Measurements from ENCODE around the gene PPFIA4.

The PPFIA4 gene

DNA sequence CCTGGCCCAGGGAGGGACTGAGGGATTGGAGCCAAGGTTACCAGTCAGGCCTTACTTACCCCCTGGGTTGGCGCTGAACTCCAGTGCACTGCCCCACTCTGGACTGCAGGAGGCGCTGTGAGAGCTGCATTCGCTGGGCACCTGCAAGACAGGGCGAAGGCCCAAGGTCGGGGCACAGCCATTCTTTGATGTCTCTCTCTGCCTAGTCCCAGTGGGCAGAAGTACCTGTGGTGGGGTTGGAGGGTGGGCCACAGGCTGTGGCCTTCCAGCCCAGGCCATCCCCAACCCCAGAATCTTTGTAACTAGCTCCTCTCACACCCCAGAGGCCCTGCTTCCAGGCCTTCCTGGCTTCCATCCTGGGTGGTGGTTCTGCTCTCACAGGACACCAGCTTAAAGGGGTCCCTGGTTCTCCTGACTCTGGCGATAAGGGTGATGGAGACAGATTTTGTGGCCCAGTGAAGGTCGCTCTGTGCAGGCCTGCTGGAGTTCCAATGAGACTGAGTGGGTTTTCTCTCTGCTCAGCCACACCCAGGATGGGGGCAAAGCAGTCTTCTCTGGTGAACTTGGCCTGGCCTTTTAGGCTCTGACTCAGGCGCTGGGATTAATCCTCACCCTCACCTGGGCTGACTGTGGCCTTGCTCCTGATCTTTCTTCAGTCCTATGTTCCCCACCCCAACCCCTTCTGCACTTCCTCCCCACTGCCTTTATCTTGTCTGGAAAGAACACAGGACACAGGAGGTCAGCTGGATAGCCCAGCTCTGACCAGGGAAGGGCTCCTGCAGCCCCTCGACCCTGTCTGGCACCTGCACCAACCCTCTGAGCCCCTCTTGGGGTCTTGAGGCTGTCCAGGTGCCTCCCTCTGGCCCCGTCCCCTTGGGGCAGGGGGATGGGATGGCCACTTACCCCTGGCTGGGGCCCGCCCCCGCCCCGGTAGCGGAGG, 58.6 kb downstream of the PPFIA4 start:
- DNase-seq (ENCODE audit: low spot score) = no peak

DNA sequence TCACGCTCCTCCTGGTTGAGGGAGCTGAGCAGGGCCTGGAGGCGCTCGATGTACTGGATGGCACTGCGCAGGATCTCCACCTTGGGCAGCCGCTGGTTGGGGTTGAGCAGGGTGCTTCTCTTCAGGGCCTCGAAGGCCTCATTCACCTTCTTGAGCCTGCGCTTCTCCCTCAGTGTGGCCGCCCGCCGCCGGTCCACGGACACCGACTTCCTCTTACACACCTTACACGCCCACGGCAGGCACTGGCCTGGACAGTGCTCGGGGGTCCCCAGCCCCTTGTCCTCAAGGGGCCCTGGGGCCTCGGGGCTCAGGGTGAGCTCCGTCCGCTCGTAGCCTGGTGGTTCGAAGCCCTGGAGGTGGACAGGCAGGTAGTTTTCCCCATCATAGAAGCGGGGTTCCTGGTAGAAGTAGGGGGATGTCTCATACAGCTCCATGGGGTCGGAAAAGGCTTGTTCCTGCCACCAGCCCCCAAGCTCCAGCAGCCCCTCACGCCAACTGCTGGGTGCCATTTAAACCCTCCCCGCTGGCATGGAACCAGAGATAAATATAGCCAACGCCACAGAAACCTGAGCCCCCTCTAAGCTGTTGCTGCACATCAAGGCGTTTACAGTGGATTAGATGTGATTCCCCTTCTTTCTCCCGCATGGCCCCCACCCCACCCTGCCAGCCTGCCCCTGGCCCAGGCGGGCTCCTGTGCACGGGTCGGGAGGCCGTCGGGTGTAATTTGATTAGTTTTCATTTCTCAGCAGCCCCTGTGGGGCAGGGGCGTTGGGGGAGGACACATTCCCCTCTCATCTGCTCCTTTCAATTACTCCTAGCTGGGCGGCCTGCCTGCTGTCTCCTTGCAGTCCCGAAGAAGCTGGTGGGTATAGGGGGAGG, 59.5 kb downstream of the PPFIA4 start, which contains the start of gene MYOG:
Gene MYOG (minus strand): TSS at position 485 of the 879 bp plus-strand sequence. CDS start 51 bp downstream, at position 434.
- no peak for DNase-seq (ENCODE audit: low spot score)

DNA sequence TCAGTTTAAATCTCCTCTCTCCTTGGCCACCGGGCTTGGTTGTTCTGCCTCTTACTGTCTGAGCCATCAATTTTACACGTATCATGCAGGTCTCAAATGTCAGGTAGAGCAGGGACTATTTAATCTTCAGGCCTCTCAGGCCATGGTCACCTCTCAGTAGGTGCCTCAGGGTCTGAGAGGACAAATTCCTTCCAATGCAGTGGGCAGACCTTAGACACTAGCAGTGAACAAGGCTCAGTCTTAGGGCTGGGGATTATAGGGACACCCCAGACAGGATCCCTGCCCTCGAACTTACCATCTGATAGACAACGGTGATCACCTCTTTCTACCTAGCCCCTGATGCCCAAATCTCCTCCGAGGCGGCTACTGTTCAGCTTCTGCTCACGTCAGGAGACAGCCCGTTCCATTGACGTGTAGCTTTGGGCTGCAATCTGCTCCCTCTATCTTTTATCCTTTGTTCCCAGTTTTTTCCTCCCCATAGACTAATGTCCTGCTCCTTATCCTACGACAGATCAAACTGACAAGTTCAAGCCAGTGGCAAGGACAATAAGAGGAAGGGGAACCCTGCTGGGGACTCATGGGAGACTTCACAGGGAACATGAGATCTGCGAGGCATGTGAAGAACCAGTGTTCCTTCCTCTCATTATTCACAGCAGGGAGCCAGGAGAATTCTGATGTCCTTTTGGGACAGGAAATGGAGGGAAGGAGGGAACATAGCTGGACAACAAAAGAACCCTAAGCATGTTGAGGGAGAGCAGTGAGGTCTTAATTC, 60.9 kb downstream of the PPFIA4 start:
- no peak for DNase-seq (ENCODE audit: low spot score)

DNA sequence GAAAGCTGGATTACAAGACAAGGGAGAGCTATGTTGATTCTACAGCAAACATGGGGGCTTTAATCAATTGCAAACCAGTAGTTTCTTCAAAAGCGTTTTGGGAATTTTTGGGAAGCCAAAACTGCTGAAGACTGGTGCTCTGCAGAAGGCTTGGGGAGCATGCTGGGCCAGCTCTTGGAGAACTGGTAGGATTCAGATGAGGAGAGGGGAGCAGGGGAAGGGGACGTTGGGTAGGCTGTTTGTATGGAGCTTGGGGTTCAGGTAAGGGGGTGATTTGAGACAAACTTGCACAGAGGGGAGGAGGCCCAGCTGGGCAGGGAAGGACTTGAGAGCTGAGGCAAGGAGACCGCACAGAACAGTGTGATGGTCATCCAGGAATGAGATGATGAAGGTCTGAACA, 62.1 kb downstream of the PPFIA4 start:
- DNase-seq (ENCODE audit: low spot score) = no peak

DNA sequence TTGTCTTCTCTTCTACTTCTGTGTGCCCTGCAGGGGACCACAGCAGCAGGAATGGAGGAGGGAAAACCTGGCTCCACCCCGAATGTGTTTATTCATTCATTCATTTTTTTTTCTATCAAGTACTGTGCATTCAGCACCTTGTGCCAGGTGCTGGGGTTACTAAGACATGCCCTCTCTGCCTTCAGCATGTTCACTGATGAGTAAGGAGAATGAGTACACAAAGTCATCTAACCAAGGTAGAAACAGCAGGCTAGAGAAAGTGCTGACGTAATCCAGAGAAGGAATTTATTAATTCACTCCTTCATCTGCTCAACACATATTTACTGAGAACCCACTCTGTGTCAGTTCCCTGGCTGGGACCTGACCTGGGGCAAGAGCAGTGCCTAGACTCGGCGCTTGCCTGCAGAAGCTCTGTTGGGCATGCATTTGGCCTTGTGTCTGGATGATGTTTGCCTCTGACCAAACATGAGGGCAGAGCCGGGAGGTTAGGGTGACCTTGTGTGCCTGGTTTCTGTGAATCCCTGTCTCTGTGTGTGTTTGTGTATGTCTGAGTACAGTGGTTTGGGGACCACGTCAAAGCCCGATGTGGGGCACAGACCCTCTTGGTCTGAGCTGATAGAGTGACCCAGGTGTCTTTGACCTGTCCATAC, 62.8 kb downstream of the PPFIA4 start:
- no peak for DNase-seq (ENCODE audit: low spot score)

DNA sequence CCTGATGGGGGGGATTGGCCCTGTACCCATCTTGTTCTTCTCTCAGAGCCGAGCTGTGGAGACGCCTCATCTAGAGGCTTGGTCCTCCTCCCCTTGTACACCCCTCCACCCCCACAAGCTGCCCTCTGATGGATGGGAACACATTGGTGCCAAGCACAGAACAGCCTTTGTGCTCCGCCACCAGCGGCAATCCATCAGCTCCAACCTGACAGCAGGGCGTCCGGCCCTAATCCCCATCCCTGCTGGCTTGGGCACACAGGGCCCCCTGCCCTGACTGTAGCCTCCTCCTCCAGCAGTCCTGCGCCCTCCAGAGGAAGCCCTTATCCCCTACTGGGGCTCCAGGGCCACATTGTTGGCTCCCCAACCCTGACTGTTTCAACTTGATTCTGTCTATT, 63.4 kb downstream of the PPFIA4 start:
- DNase-seq (ENCODE audit: low spot score) = no peak

DNA sequence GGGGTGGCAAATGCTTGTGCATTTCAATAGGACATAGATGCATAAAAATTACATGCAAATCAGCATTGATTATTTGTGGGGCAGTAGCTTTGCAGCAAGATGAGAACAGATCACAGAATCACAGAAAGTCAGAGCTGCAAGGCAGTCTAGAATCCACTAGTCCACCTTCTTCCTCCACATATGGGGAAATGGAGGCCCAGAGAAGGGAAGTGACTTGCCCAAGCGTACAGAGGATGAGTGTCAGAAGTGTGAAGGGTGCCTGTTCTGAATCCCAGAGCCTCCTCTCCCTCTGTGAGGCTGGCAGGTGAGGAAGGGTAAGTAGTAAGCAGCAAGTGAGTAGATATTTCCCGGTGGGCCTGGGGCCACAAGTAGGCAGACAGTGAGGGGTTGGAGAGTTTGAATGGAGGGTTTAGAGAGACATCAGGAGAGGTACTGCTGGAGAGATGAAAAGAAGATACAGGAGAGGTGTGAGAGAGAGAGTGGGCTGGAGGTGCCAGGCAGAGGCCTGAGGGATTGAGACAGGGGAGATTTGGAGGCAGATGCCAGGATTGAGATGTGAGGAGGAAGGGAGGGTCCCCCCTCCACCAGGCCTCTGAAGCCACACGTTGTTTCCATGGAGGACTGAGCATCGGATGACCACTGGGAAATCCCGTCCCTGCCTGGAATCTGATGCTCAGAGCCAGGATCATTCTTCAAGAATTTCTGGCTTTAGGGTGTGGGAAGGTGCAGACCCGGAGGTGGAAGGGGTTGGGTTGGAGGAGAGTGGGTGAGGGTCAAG, 64.3 kb downstream of the PPFIA4 start:
- DNase-seq (ENCODE audit: low spot score) = no peak

DNA sequence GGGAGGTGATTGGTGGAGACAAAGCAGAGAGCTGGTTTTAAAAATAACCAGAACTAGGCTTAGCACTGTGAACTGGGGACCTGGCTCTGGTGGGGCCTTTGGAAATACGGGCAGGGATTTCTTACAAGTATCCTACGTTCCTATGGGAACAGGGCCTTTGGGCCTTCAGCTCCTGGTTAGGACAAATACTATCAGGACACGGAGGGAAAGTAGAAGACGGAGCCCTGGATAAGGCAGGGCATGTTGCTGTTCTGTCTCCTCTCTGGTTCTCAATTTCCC, 64.8 kb downstream of the PPFIA4 start:
- no peak for DNase-seq (ENCODE audit: low spot score)

DNA sequence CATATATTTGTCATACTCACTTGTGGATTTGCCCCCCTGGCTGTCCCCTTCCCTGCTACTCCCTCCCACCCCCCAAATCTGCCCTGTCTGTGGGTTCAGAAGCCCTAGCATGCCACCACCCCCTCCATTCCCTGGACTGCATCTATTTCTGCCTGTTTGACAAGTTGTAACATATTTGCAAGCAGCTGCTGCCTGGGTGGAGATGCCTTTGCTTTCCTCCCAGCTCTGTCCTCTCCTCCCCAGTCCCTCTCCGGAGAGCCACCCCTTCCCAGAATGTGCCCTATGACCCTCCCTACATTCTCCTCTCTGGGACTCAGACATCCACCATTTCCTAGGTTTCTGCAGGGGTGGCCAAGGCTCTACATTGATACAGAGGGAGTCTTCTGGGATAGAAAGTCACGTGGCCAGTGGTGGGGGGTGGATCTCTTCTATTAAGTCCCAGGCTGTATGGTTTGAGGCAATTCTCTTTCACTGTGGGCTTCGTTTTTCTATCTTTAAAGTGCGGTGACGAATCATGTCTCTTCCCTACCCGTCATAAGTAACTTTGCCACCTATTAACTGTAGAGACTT, 65.6 kb downstream of the PPFIA4 start:
- DNase-seq (ENCODE audit: low spot score) = no peak

DNA sequence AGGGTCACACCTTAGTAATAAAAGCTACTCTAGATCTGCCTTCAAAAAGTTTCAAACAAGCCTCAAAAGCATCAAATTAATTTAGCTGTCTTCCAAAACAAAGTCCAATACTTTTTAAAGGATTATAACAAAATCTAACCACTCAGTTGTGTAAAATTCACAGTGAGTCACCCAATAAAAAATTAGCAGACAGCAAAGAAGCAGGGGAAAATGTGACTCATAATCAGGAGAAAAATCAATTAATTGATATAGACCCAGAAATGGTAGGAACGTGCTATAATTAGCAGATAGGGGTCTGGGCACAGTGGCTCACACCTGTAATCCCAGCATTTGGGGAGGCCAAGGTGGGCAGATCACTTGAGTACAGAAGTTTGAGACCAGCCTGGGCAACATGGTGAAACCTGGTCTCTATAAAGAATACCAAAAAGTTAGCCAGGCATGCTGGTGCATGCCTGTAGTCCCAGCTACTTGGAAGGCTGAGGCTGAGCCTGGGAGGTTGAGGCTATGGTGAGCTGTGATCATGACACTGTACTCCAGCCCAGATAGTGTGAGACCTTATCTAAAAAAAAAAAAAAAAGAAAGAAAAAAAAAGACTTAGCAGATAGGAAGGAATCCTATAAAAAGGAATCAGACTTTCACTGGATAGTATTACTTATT, 67.6 kb downstream of the PPFIA4 start:
- DNase-seq (ENCODE audit: low spot score) = no peak

DNA sequence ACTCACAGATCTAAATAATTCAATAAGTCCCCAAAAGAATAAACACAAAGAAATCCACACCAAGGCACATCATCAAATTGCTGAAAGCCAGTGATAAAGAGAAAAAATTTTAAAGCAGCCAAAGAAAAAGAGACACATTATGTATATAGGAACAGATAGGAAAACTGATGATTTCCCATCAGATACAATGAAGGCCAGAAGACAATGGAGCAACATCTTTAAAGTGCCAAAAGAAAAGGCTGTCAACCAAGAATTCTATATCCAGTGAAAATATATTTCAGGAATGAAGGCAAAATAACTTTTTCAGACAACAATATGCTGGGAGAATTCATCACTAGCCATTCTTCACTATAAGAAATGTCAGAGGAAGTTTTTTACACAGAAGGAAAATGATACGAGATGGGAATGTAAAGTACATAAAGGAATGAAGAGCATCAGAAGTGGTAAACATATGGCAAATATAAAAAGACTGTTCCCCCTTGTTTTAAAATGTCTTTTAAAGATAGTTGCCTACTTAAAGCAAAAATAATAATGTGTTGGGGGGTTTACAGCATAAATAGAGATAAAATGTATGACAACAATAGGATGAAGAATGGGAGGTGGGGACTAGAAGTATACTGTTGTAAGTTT, 68.9 kb downstream of the PPFIA4 start:
- no peak for DNase-seq (ENCODE audit: low spot score)

DNA sequence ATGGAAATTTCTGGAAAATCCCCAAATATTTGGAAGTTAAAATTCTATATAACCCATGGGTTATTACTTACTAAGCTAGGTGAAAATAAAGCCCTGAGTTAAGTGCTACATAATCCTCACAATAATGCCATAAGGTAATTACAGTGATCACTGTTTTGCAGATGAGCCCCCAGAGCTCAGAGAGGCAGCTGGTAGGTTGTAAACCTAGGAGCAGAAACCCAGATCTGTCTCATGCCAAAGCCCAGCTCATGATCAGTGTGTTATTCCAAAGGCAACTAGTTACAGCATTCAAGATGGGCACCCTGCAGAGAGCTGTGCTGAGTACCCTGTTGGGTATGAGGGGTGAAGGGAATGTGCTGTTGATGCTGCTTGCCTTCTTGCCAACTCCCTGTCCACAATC, 70.3 kb downstream of the PPFIA4 start:
- DNase-seq (ENCODE audit: low spot score) = no peak

DNA sequence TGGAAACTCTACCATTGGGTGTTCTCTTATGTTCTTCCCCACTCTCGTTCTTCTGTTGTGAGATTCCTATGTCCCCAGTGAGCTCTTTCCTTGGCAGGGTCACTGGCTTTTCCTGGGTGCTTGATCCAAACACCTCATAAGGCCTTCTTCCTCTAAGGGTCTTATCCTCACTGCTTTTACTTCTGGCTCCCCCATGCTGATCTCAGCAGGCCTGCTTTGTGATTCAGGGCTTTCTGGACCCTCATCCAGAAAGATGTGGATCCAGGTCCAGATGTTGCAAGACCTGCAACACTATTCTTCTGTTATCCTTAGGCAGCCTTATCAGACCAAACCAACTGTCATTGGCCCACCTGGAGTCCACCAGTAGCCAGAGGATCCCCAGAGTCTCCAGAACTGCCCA, 70.7 kb downstream of the PPFIA4 start:
- DNase-seq (ENCODE audit: low spot score) = no peak

DNA sequence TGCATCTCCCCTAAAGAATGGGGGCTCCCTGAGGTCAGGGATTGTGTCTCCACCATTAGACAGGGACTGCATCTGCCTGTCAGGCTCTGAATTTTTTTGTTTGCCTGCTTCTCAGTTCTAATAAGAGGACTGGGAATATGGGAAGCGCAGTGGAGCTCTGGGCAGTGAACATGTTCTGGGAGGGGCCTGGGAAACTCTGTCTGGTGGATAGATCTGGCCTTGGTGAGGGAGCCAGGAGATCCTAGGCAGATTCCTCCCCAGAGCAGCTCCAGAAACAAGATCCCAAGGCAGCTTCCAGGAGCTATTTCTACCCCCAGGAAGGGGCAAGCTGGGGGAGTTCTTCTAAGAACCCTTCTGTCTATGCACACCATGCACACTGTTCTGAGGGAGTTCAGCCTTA, 72.2 kb downstream of the PPFIA4 start:
- DNase-seq (ENCODE audit: low spot score) = no peak

DNA sequence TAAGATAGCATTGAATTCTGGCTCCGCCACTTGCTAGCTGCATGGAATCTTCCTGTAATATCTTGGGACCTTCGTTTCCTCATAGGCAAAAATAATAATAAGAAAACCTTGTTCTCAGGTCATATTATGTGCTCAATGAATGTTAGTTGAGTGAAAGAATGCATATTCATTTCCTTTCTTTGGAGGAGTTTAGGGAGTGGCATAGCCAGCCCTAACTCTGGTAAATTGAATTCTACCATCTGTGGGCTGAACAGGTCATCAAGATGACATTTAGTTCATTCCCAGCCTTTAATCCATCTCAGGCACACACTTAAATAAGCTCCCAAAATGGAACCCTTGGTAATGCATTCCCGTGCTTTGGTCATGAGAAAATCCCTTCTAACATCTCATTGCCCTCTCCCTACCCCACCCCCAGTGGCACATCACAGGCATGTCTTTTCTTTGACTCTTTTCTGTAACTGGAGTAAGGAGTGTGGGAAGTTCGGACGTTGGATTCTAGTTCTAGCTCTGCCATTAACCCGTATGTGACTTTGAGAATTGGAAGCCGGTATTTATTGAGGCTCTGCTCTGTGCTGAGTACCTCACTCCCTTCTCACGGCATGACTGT, 72.7 kb downstream of the PPFIA4 start:
- no peak for DNase-seq (ENCODE audit: low spot score)

DNA sequence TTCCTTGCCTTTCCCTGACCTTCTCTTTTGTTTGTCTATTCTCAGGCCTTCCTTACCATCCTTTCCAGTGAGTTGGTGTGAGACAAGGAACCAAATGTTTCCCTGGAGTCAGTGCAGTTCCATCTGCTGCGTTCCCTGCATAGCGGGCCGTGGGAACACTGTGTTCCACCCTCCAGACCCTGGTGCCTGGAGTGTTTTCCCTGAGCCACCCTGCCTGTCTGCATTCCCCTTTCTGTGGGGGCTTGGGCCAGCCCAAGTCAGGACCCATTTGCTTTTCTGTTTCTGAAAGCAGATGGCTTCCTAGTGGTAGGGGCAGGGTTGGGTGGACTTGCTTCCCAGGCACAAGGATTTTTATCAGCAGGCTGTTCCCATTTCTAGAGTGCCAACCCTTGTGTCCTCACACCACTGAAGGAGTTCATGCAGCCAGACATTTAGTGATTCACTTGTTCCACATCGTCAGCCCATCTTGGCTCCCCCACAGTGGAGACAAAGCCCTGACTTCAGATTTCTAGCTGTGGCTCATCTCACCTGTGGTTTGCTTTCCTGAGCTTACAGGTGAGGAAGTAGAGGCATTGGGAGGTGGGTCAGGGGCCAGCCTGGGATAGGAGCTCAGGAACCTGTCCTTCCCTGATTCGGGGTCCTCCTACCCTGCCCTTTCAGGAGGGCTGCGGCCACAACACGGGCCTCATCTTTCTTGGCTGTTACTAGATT, 73.7 kb downstream of the PPFIA4 start:
- DNase-seq (ENCODE audit: low spot score) = no peak

DNA sequence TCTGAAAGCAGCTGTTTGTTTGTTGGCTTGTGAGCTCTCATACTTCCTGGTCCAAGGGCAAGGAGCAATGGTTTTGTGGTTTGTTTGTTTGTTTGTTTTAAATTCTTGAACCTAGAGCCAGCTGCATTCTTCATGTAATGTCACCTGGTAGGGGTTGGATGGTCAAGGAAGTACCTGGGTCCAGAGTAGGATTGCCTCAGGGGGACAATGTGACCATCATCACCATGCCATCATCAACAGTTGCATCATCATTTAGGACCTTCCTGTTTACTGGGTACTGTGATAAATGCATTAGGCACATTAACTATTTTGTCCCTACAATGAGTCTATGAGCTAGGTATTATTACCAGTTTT, 74.2 kb downstream of the PPFIA4 start:
- no peak for DNase-seq (ENCODE audit: low spot score)

DNA sequence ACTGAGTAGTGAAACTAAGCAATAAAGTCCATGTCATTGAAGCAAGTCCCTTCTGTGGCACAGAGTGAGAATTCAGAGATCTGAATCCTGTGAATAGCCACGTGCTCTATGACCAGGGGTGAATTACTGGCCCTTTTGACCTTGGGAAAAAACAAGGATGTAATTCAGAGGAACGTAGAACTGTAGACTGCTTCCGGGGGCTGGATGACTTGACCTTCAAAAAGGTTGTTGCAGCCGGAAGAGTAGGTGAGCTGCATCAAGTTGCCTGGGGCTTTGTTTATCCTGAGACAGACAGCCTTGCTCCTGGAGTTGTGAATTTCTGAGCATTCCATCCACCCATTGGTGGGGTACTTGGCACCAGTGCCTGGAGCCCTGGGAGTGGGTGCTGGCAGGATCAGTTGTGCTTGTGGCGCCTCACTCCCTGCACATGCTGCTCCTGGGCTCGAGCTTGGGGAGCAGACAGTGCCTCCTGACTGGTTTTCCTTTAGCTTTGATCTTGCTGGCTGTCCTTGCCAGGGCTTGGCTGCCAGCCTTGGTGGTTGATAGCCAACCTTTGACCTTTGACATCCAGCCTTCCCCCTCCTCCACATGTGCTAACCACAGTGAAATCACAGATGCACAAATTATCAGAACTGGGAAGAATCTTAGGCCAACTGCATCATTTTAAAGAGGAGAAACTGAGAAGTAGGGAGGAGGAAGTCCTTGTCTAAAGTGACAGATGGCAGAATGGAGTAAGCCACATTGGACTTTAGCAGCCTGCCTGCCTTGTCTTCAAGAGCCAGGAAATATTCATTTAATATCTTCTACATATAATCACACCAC, 75.7 kb downstream of the PPFIA4 start:
- no peak for DNase-seq (ENCODE audit: low spot score)
